ENCODE measurements around the gene HDAC1. TPM values are rescaled to one million over a fixed set of nuclear protein-coding genes. Genes with fewer than 3 reads are reported as not detected.
"Not testable (repeated sequence)": the region's sequence is repeated elsewhere in the genome, so short reads cannot be mapped to it uniquely, and the experiment has no call there.

The HDAC1 gene
- total and polyA plus RNA-seq, 11 donors, result 20.0 to 46.6 (median 29.3) TPM

DNA sequence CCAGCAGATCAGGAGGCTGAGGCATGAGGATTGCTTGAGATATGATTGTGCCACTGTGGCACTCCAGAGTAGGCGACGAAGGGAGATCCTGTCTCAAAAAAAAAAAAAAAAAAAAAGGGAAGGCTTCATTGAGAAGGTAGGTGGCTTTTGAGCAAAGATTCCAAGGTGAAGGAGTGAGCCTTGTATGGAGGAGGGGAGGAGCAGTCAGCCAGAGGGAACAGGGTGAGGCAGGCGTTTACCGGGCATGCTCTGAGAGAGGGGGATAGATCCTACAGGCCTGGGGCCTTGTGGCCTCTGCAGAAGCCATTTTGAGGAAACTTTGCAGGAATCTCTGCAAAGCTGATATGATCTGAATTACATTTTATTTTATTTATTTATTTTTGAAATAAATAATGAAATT lies 5.1 kb upstream of the HDAC1 start:
- H3K4me1 ChIP-seq, result peaks cover 0 to 11% (median 4%) of the 10 kb centered on the region in 12 donors
- intact Hi-C loops (cut with DNase I), result no loop called here
- no peak overlapping the region for H3K4me3 ChIP-seq
- WGBS, 4 donors, result 94 to 97% (median 96%) methylated on average over 4 of the region's 4 CpGs
- TF ChIP-seq, protein P1, sequence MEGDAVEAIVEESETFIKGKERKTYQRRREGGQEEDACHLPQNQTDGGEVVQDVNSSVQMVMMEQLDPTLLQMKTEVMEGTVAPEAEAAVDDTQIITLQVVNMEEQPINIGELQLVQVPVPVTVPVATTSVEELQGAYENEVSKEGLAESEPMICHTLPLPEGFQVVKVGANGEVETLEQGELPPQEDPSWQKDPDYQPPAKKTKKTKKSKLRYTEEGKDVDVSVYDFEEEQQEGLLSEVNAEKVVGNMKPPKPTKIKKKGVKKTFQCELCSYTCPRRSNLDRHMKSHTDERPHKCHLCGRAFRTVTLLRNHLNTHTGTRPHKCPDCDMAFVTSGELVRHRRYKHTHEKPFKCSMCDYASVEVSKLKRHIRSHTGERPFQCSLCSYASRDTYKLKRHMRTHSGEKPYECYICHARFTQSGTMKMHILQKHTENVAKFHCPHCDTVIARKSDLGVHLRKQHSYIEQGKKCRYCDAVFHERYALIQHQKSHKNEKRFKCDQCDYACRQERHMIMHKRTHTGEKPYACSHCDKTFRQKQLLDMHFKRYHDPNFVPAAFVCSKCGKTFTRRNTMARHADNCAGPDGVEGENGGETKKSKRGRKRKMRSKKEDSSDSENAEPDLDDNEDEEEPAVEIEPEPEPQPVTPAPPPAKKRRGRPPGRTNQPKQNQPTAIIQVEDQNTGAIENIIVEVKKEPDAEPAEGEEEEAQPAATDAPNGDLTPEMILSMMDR (IDR thresholded peaks at IDR 0.05), result no peak
- TF ChIP-seq POLR2A (IDR thresholded peaks at IDR 0.05), result no peak
- no peaks in the 10 kb centered on the region for H3K36me3 ChIP-seq
- H3K27me3 ChIP-seq, result no peaks in the 10 kb centered on the region
- no peak for ATAC-seq
- no peaks in the 10 kb centered on the region for H3K9me3 ChIP-seq
- no peak for DNase-seq
- no peak overlapping the region for H3K27ac ChIP-seq

- 95 to 97% (median 96%) methylated on average over 7 of the region's 7 CpGs for WGBS, 4 donors
- no peak for TF ChIP-seq POLR2A (IDR thresholded peaks at IDR 0.05)
- TF ChIP-seq, protein P1 (IDR thresholded peaks at IDR 0.05), result no peak
- ATAC-seq, result no peak
These were observed 2.6 kb upstream of the HDAC1 start for GRCh38 chr1:32289256-32289655.

DNA sequence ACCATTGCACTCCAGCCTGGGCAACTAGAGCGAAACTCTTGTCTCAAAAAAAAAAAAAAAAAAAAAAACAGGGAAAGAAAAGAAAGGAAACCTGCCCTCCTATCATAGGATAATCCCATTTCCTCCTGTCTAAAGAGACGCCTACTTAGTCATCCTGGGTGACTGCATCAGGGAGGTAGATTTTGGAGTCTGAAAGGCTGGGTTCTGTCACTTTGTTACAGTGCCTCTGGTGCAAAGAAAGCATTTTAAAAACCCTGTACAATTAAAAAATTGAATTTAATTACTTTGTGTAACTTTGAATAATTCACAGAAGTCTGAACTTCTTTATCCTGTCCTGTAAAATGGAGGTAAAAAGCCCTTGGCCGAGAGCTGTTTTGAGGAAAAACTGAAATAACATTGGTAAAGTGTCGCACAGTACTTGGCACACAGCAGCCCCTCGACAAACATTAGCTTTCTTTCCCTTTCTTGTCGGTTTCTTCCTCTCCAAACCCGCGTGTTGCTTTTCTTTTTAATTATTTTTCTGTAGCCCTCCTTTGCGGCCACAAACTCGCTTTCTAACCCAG lies 657 bp upstream of the HDAC1 start:
- H3K36me3 ChIP-seq, result no peaks in the 10 kb centered on the region
- H3K9me3 ChIP-seq, result no peaks in the 10 kb centered on the region
- DNase-seq (no peak), ATAC-seq (no peak)
- peaks cover 0 to 34% (median 11%) of the 10 kb centered on the region in 12 donors for H3K4me1 ChIP-seq
- 63 to 68% (median 65%) methylated on average over 10 of the region's 10 CpGs for WGBS, 4 donors
- peak overlapping the region in 11 of 12 donors; percentile 62 to 93 (median 83) for H3K27ac ChIP-seq
- H3K27me3 ChIP-seq, result no peaks in the 10 kb centered on the region
- peak overlapping the region; percentile 50 to 92 (median 72) for H3K4me3 ChIP-seq
- TF ChIP-seq POLR2A (IDR thresholded peaks at IDR 0.05), result no peak
- TF ChIP-seq, protein P1 (IDR thresholded peaks at IDR 0.05), result no peak
- intact Hi-C loops (cut with DNase I), result loop anchor here in 5 of 10 donors (2.0 to 5.0 kb wide), 4 partner anchors 42 to 69 kb away; partner anchors contain the start of genes EIF3I (in 1 of the 5), FAM167B (in 1 of the 5) and TMEM234 (in 1 of the 5)

More at GRCh38 chr1:32289256-32289655, 2.6 kb upstream of the HDAC1 start:
- Histone ChIP-seq H3K4me3 (no peak overlapping the region), H3K36me3 (no peaks in the 10 kb centered on the region), H3K4me1 (peaks cover 0 to 29% (median 11%) of the 10 kb centered on the region in 12 donors), H3K27ac (no peak overlapping the region), H3K27me3 (no peaks in the 10 kb centered on the region), H3K9me3 (no peaks in the 10 kb centered on the region)
- intact Hi-C loops (cut with DNase I), result no loop called here
- no peak for DNase-seq

DNA sequence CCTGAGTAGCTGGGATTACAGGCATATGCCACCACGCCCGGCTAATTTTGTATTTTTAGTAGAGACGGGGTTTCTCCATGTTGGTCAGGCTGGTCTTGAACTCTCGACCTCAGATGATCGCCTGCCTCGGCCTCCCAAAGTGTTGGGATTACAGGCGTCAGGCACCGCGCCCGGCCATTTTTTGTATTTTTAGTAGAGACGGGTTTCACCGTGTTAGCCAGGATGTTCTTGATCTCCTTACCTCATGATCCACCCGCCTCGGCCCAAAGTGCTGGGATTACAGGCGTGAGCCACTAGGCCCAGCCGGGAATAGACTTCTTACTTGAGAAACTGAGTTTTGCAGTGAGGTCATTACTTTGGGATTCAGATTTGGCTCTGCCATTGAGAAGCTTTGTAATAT lies 6.3 kb downstream of the HDAC1 start:
- not testable (repeated sequence) for H3K27me3 ChIP-seq, ATAC-seq, H3K9me3 ChIP-seq, DNase-seq, H3K4me3 ChIP-seq, H3K27ac ChIP-seq
- H3K4me1 ChIP-seq, result peaks cover 0 to 15% (median 0%) of the 10 kb centered on the region in 12 donors
- 95 to 97% (median 97%) methylated on average over 16 of the region's 16 CpGs for WGBS, 4 donors
- intact Hi-C loops (cut with DNase I), result loop anchor here in 1 of 10 donors (5.0 kb wide), 1 partner anchor 81 kb away; no protein-coding TSS in a partner anchor
- H3K36me3 ChIP-seq, result peaks cover 0 to 20% (median 11%) of the 10 kb centered on the region in 9 donors

Data from heart left ventricle (tissue), 16 donors.